ENCODE measurements around the gene CCDC83.

DNA sequence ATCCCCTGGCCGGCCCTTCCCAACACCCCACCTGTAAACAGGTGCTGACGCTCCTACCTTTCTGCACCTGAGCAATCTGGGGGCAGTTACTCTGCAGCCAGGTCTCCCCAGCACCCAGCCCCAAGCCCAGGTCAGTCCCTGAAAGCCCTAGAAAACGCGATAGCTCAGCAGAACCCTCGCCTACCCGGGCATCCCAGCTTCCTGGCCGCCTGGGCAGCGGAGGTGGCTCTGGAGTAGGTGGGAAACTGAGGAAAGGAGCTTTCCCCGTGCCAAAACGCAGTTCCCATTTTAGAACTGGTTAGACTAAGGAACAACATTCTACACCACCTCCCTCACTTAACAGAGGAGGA, 44.7 kb upstream of the CCDC83 start:
- TF ChIP-seq, protein P1, sequence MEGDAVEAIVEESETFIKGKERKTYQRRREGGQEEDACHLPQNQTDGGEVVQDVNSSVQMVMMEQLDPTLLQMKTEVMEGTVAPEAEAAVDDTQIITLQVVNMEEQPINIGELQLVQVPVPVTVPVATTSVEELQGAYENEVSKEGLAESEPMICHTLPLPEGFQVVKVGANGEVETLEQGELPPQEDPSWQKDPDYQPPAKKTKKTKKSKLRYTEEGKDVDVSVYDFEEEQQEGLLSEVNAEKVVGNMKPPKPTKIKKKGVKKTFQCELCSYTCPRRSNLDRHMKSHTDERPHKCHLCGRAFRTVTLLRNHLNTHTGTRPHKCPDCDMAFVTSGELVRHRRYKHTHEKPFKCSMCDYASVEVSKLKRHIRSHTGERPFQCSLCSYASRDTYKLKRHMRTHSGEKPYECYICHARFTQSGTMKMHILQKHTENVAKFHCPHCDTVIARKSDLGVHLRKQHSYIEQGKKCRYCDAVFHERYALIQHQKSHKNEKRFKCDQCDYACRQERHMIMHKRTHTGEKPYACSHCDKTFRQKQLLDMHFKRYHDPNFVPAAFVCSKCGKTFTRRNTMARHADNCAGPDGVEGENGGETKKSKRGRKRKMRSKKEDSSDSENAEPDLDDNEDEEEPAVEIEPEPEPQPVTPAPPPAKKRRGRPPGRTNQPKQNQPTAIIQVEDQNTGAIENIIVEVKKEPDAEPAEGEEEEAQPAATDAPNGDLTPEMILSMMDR (IDR thresholded peaks at IDR 0.05) = no peak
- TF ChIP-seq SMC3 (IDR thresholded peaks at IDR 0.05; ENCODE audit: low read depth, low read length) = no peak
